ENCODE measurements around the gene BRI3BP.
"Not testable (repeated sequence)": the region's sequence is repeated elsewhere in the genome, so short reads cannot be mapped to it uniquely, and the experiment has no call there.

Gene BRI3BP

DNA sequence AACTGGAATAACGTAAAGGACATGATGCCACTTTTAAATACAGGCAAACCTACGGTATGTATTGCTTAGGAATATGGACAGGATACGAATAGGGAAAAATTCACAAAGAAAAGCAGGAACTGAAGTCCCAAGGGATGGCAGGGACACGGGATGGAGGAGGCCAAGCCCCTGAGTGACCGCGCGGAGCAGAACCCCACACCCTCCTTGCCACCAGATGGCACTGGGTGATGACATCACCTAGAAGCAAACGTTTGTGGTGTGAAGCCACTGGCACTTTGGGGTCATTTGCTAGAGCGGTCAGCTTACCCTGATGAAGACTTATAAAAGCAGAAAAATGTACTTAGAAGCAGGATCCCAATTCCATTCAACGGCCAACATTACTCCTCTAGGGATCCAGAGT lies 13.9 kb upstream of the BRI3BP start:
- Histone ChIP-seq H3K4me3 (ENCODE audit: severe bottlenecking) (no peak overlapping the region), H3K27ac (ENCODE audit: poor library complexity, severe bottlenecking) (no peak overlapping the region), H3K9me3 (ENCODE audit: severe bottlenecking) (no peaks in the 10 kb centered on the region), H3K4me1 (ENCODE audit: insufficient read depth, poor library complexity, severe bottlenecking) (no peaks in the 10 kb centered on the region), H3K27me3 (ENCODE audit: insufficient read depth, poor library complexity, severe bottlenecking) (no peaks in the 10 kb centered on the region), H3K36me3 (ENCODE audit: low read depth) (peaks cover 72% of the 10 kb centered on the region)
- DNase-seq (ENCODE audit: low spot score): no peak
- TF ChIP-seq, protein P1, sequence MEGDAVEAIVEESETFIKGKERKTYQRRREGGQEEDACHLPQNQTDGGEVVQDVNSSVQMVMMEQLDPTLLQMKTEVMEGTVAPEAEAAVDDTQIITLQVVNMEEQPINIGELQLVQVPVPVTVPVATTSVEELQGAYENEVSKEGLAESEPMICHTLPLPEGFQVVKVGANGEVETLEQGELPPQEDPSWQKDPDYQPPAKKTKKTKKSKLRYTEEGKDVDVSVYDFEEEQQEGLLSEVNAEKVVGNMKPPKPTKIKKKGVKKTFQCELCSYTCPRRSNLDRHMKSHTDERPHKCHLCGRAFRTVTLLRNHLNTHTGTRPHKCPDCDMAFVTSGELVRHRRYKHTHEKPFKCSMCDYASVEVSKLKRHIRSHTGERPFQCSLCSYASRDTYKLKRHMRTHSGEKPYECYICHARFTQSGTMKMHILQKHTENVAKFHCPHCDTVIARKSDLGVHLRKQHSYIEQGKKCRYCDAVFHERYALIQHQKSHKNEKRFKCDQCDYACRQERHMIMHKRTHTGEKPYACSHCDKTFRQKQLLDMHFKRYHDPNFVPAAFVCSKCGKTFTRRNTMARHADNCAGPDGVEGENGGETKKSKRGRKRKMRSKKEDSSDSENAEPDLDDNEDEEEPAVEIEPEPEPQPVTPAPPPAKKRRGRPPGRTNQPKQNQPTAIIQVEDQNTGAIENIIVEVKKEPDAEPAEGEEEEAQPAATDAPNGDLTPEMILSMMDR (IDR thresholded peaks at IDR 0.05; ENCODE audit: poor library complexity, severe bottlenecking): no peak
- ATAC-seq (ENCODE audit: low read depth): no peak

DNA sequence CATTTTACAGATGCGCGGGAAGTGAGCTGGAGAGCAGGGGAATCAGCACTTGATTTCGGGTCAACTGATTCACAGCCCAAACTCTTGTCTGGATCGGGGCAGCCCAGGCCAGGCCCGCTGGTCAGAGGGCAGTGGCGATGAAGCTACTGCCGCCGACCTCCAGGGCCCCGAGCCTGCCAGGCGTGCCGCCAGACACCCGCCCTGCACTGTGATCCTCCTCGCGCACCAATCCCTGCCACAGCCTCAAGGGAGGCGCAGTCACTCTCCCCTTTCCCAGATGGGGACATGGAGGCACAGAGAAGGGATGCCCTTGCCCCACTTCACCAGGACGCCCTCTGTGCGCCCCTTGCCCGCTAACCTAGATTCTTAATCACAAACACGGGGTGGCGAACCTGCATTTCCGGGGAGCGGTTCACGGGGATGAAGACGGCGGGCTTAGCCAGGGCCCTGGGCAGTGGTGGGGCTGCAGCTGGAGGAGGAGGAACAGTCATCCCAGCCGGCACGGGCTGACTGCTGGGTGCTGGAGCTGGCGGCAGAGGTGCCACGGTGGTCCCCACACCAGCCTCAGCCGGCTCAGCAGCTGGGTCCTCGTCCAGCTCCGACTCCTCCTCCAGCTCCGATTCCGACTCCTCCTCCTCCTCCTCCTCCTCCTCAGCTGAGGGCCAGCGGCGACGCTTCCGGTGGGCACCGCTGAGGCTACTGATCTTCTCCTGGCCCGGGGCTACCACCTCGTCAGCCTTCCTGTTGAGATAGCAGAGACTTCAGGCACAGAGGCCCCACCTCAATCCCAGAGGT lies 13.2 kb upstream of the BRI3BP start:
- Histone ChIP-seq H3K27ac (ENCODE audit: poor library complexity, severe bottlenecking) (no peak overlapping the region), H3K4me1 (ENCODE audit: insufficient read depth, poor library complexity, severe bottlenecking) (no peaks in the 10 kb centered on the region), H3K36me3 (ENCODE audit: low read depth) (peaks cover 78% of the 10 kb centered on the region), H3K27me3 (ENCODE audit: insufficient read depth, poor library complexity, severe bottlenecking) (no peaks in the 10 kb centered on the region), H3K4me3 (ENCODE audit: severe bottlenecking) (no peak overlapping the region), H3K9me3 (ENCODE audit: severe bottlenecking) (no peaks in the 10 kb centered on the region)
- DNase-seq (ENCODE audit: low spot score) (no peak), ATAC-seq (ENCODE audit: low read depth) (no peak)
- TF ChIP-seq, protein P1 (IDR thresholded peaks at IDR 0.05; ENCODE audit: poor library complexity, severe bottlenecking): no peak

DNA sequence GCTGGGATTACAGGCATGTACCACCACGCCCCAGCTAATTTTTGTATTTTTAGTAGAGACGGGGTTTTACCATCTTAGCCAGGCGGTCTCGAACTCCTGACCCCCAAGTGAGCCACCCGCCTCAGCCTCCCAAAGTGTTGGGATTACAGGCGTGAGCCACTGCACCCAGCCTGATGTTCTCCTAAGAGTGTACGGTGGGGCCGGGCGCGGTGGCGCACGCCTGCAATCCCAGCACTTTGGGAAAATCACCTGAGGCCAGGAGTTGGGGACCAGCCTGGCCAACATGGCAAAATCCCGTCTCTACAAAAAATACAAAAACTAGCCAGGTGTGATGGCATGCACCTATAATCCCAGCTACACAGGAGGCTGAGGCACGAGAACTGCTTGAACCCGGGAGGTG lies 6.6 kb upstream of the BRI3BP start:
- ATAC-seq (ENCODE audit: low read depth); DNase-seq (ENCODE audit: low spot score); H3K9me3 ChIP-seq (ENCODE audit: severe bottlenecking); H3K4me1 ChIP-seq (ENCODE audit: insufficient read depth, poor library complexity, severe bottlenecking); H3K27me3 ChIP-seq (ENCODE audit: insufficient read depth, poor library complexity, severe bottlenecking); H3K27ac ChIP-seq (ENCODE audit: poor library complexity, severe bottlenecking); H3K4me3 ChIP-seq (ENCODE audit: severe bottlenecking): not testable (repeated sequence)
- H3K36me3 ChIP-seq (ENCODE audit: low read depth): peaks cover 28% of the 10 kb centered on the region

DNA sequence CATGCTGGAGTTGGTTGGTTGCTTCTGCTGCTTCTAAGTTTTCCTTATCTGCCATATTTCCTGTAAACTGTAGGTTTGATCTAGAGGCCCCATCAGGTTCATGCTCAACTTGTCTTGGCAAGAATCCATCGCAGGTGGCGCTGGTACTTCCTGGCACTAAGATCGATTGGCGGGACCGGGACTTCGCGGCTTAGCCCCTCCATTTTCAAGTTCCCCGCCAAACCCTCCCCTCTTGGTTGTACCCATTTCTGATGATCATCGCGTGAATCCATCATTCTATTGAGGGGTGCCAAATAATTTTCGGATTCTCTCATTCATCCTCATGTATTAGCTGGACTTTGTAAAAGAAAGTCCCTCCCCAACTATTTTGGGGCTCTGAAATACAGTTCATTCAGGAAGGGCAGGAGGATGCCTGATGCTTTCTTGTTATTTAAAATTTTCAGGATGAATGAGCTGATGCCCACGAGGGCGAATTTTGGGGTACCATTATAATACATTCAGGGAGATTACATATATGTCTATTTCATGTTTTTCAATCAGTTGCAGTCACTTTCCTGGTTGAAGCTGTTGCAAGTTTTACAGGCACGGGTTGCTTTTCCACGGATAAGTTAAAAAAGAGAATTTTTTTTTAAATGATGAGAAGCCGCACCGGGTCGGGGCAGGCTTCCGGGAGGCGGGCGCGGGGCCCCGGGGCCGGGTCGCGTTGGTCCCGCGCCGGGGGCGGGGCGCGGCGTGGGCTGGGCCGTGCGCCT lies 395 bp upstream of the BRI3BP start:
- Histone ChIP-seq H3K4me1 (ENCODE audit: insufficient read depth, poor library complexity, severe bottlenecking) (peaks cover 7% of the 10 kb centered on the region), H3K4me3 (ENCODE audit: severe bottlenecking) (peak overlapping the region; percentile 99), H3K27ac (ENCODE audit: poor library complexity, severe bottlenecking) (peak overlapping the region; percentile 68), H3K36me3 (ENCODE audit: low read depth) (no peaks in the 10 kb centered on the region; the same call in 1 of the 2 replicates), H3K27me3 (ENCODE audit: insufficient read depth, poor library complexity, severe bottlenecking) (no peaks in the 10 kb centered on the region), H3K9me3 (ENCODE audit: severe bottlenecking) (no peaks in the 10 kb centered on the region)
- ATAC-seq (ENCODE audit: low read depth): peak; percentile 48
- DNase-seq (ENCODE audit: low spot score): no peak
- TF ChIP-seq, protein P1 (IDR thresholded peaks at IDR 0.05; ENCODE audit: poor library complexity, severe bottlenecking): peak; percentile 68

DNA sequence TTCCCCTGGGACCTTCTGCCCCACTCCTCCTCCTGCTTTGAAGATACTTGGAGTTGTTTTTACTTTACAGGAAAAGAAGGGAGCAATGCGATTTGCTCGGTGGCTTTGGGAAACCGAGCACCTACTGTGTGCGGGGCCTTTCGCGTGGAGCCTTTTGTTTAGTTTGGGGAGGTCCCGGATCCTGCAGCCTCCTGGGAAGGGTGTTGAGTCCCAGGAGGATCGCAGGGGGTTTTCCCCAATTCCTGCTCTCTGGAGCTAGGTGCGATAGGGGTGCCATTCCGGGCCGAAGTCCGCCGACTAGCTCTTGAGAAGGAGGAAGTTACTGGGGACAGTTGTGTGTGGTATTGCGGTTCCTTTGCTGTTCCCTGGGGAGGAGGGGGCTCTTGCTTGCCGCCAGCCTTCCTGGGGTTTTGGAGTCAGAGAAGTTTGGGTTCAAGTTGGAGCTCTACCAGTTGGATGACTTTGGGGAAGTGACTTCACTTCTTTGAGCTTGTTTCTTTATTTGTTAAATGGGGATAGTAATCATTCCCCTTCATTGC lies 1.1 kb downstream of the BRI3BP start:
- no peaks in the 10 kb centered on the region for H3K27me3 ChIP-seq (ENCODE audit: insufficient read depth, poor library complexity, severe bottlenecking)
- peak overlapping the region; percentile 99 for H3K4me3 ChIP-seq (ENCODE audit: severe bottlenecking)
- peaks cover 7% of the 10 kb centered on the region for H3K4me1 ChIP-seq (ENCODE audit: insufficient read depth, poor library complexity, severe bottlenecking)
- ATAC-seq (ENCODE audit: low read depth) (peak; percentile 31; the same call in 2 of the 3 replicates), DNase-seq (ENCODE audit: low spot score) (no peak)
- peak overlapping the region; percentile 68 for H3K27ac ChIP-seq (ENCODE audit: poor library complexity, severe bottlenecking)
- H3K36me3 ChIP-seq (ENCODE audit: low read depth): no peaks in the 10 kb centered on the region; the same call in 1 of the 2 replicates
- H3K9me3 ChIP-seq (ENCODE audit: severe bottlenecking): no peaks in the 10 kb centered on the region
- TF ChIP-seq, protein P1 (IDR thresholded peaks at IDR 0.05; ENCODE audit: poor library complexity, severe bottlenecking): no peak

Measured in RWPE2 (cell line).